HG03280 (cell line): ENCODE results near the gene TRIM7.
"Not testable (repeated sequence)": the region's sequence is repeated elsewhere in the genome, so short reads cannot be mapped to it uniquely, and the experiment has no call there.

Experiments used
- ATAC-seq: cut with Tn5 transposase; IDR thresholded peaks from one replicate; pipeline ENCODE4 v1.9.1; 2021; ENCODE audit warnings: mild to moderate bottlenecking, moderate library complexity; ENCODE audit not compliant: unreplicated experiment

The TRIM7 gene

GRCh38 chr5:181194489-181195248 lies 10.3 kb downstream of the TRIM7 start:
- ATAC-seq, result no peak

GRCh38 chr5:181193656-181194055 lies 11.3 kb downstream of the TRIM7 start:
- ATAC-seq, result no peak

- ATAC-seq, result no peak
Measured at GRCh38 chr5:181192337-181193046, 12.5 kb downstream of the TRIM7 start.

GRCh38 chr5:181191526-181192336 lies 13.3 kb downstream of the TRIM7 start:
- ATAC-seq, result peak; percentile 65

GRCh38 chr5:181190711-181191525 lies 14.1 kb downstream of the TRIM7 start:
- ATAC-seq, result peak; percentile 4

- ATAC-seq, result no peak
Measured at GRCh38 chr5:181189962-181190710, 14.9 kb downstream of the TRIM7 start.

- ATAC-seq, result no peak
Measured at GRCh38 chr5:181189363-181189961, 15.5 kb downstream of the TRIM7 start.

GRCh38 chr5:181188700-181189362 lies 16.2 kb downstream of the TRIM7 start:
- ATAC-seq, result no peak

GRCh38 chr5:181187500-181188213 lies 17.3 kb downstream of the TRIM7 start:
- ATAC-seq, result no peak

GRCh38 chr5:181186986-181187499 lies 18.0 kb downstream of the TRIM7 start:
- no peak for ATAC-seq

GRCh38 chr5:181186022-181186421 lies 19.0 kb downstream of the TRIM7 start:
- ATAC-seq, result no peak

GRCh38 chr5:181185560-181185959 lies 19.4 kb downstream of the TRIM7 start:
- ATAC-seq, result no peak

GRCh38 chr5:181184845-181185216 lies 20.2 kb downstream of the TRIM7 start:
- ATAC-seq, result no peak

GRCh38 chr5:181182651-181183050 lies 22.3 kb downstream of the TRIM7 start:
- no peak for ATAC-seq

GRCh38 chr5:181181650-181182565 lies 23.1 kb downstream of the TRIM7 start:
- peak; percentile 62 for ATAC-seq

GRCh38 chr5:181177559-181177958 lies 27.4 kb downstream of the TRIM7 start:
- ATAC-seq, result not testable (repeated sequence)
